ENCODE data around the gene ZDHHC12.
"Not testable (repeated sequence)": the region's sequence is repeated elsewhere in the genome, so short reads cannot be mapped to it uniquely, and the experiment has no call there.

ZDHHC12 gene

GRCh38 chr9:128696923-128697707, 26.8 kb downstream of the ZDHHC12 start:
- peak; percentile 13; the same call in 1 of the 3 replicates for ATAC-seq
- TF ChIP-seq GLIS3 (CRISPR knock-in tag; IDR thresholded peaks at IDR 0.05) (no peak), ARNTL (CRISPR knock-in tag; IDR thresholded peaks at IDR 0.05; ENCODE audit: borderline replicate concordance, low read depth) (no peak), ZNF8 (CRISPR knock-in tag; IDR thresholded peaks at IDR 0.05) (no peak), PATZ1 (CRISPR knock-in tag; IDR thresholded peaks at IDR 0.05; ENCODE audit: borderline replicate concordance) (no peak), CREB5 (CRISPR knock-in tag; IDR thresholded peaks at IDR 0.05; ENCODE audit: low read depth) (no peak), BACH2 (CRISPR knock-in tag; IDR thresholded peaks at IDR 0.05; ENCODE audit: borderline replicate concordance) (no peak), ZFP30 (CRISPR knock-in tag; IDR thresholded peaks at IDR 0.05) (no peak), ZNF565 (CRISPR knock-in tag; conservative IDR thresholded peaks at IDR 0.05; ENCODE audit: low read depth) (no peak), RARB (CRISPR knock-in tag; IDR thresholded peaks at IDR 0.05) (no peak), TCF4 (CRISPR knock-in tag; IDR thresholded peaks at IDR 0.05; ENCODE audit: borderline replicate concordance) (no peak), ESRRG (CRISPR knock-in tag; IDR thresholded peaks at IDR 0.05) (no peak), PPARA (CRISPR knock-in tag; IDR thresholded peaks at IDR 0.05; ENCODE audit: borderline replicate concordance) (no peak), ZFP3 (CRISPR knock-in tag; IDR thresholded peaks at IDR 0.05) (no peak), CSDC2 (CRISPR knock-in tag; IDR thresholded peaks at IDR 0.05) (no peak)
- TF ChIP-seq, protein P1, sequence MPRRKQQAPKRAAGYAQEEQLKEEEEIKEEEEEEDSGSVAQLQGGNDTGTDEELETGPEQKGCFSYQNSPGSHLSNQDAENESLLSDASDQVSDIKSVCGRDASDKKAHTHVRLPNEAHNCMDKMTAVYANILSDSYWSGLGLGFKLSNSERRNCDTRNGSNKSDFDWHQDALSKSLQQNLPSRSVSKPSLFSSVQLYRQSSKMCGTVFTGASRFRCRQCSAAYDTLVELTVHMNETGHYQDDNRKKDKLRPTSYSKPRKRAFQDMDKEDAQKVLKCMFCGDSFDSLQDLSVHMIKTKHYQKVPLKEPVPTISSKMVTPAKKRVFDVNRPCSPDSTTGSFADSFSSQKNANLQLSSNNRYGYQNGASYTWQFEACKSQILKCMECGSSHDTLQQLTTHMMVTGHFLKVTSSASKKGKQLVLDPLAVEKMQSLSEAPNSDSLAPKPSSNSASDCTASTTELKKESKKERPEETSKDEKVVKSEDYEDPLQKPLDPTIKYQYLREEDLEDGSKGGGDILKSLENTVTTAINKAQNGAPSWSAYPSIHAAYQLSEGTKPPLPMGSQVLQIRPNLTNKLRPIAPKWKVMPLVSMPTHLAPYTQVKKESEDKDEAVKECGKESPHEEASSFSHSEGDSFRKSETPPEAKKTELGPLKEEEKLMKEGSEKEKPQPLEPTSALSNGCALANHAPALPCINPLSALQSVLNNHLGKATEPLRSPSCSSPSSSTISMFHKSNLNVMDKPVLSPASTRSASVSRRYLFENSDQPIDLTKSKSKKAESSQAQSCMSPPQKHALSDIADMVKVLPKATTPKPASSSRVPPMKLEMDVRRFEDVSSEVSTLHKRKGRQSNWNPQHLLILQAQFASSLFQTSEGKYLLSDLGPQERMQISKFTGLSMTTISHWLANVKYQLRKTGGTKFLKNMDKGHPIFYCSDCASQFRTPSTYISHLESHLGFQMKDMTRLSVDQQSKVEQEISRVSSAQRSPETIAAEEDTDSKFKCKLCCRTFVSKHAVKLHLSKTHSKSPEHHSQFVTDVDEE (CRISPR knock-in tag; IDR thresholded peaks at IDR 0.05), result no peak
- TF ChIP-seq, protein P2, sequence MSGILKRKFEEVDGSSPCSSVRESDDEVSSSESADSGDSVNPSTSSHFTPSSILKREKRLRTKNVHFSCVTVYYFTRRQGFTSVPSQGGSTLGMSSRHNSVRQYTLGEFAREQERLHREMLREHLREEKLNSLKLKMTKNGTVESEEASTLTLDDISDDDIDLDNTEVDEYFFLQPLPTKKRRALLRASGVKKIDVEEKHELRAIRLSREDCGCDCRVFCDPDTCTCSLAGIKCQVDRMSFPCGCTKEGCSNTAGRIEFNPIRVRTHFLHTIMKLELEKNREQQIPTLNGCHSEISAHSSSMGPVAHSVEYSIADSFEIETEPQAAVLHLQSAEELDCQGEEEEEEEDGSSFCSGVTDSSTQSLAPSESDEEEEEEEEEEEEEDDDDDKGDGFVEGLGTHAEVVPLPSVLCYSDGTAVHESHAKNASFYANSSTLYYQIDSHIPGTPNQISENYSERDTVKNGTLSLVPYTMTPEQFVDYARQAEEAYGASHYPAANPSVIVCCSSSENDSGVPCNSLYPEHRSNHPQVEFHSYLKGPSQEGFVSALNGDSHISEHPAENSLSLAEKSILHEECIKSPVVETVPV (CRISPR knock-in tag; IDR thresholded peaks at IDR 0.05), result no peak

DNA sequence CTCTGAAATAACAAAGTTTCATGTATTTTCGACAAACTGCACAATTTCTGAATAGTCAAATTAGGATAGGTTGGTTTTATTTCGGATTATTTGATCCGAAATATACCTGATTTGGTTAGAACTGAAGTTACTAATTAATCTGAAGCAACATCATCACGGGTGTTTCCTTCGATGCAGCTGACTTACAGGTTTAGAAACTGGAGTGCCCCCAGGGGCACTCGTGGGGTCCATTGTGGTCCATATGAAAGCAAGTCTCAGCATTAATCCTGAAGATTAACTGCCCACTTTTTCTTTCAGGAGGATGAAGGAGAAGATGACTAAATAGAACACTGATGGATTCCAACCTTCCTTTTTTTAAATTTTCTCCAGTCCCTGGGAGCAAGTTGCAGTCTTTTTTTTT, 29.6 kb downstream of the ZDHHC12 start:
- no peak for ATAC-seq
- TF ChIP-seq ZFP3 (CRISPR knock-in tag; IDR thresholded peaks at IDR 0.05), result no peak
- no peak for TF ChIP-seq TCF4 (CRISPR knock-in tag; IDR thresholded peaks at IDR 0.05; ENCODE audit: borderline replicate concordance)
- TF ChIP-seq ZNF8 (CRISPR knock-in tag; IDR thresholded peaks at IDR 0.05), result no peak
- no peak for TF ChIP-seq TOX (CRISPR knock-in tag; IDR thresholded peaks at IDR 0.05; ENCODE audit: borderline replicate concordance)
- TF ChIP-seq OSR1 (CRISPR knock-in tag; IDR thresholded peaks at IDR 0.05), result no peak
- no peak for TF ChIP-seq BACH2 (CRISPR knock-in tag; IDR thresholded peaks at IDR 0.05; ENCODE audit: borderline replicate concordance)
- no peak for TF ChIP-seq CREB5 (CRISPR knock-in tag; IDR thresholded peaks at IDR 0.05; ENCODE audit: low read depth)
- no peak for TF ChIP-seq SNAI2 (CRISPR knock-in tag; IDR thresholded peaks at IDR 0.05)
- TF ChIP-seq ISL1 (CRISPR knock-in tag; IDR thresholded peaks at IDR 0.05), result no peak
- no peak for TF ChIP-seq PPARA (CRISPR knock-in tag; IDR thresholded peaks at IDR 0.05; ENCODE audit: borderline replicate concordance)
- TF ChIP-seq POU6F1 (CRISPR knock-in tag; IDR thresholded peaks at IDR 0.05; ENCODE audit: borderline replicate concordance, low read depth), result no peak
- no peak for TF ChIP-seq GLIS3 (CRISPR knock-in tag; IDR thresholded peaks at IDR 0.05)
- no peak for TF ChIP-seq ESRRG (CRISPR knock-in tag; IDR thresholded peaks at IDR 0.05)
- no peak for TF ChIP-seq ZFP30 (CRISPR knock-in tag; IDR thresholded peaks at IDR 0.05)
- TF ChIP-seq, protein P1 (CRISPR knock-in tag; IDR thresholded peaks at IDR 0.05), result no peak
- TF ChIP-seq ARNTL (CRISPR knock-in tag; IDR thresholded peaks at IDR 0.05; ENCODE audit: borderline replicate concordance, low read depth), result no peak

GRCh38 chr9:128693738-128694137, 30.2 kb downstream of the ZDHHC12 start:
- not testable (repeated sequence) for ATAC-seq

Measured in SK-N-SH treated with all-trans-retinoic acid at 6 μM for 48 hours (cell line).